22Rv1 (cell line): Measurements from ENCODE around the gene MTMR12.

Experiments used
- CTCF ChIP-seq: fragments of 450-650 bp; IDR thresholded peaks from 2 replicates; pipeline ENCODE4 v1.5.1; 2017; ENCODE audit warnings: mild to moderate bottlenecking
- ZFX ChIP-seq: fragments of 450-650 bp; IDR thresholded peaks from 2 replicates; pipeline ENCODE4 v1.6.1; 2017; ENCODE audit warnings: antibody characterized with exemption, borderline replicate concordance

GRCh38 chr5:32187675-32188074 lies 125.1 kb downstream of the MTMR12 start:
- TF ChIP-seq CTCF = no peak
- TF ChIP-seq ZFX = no peak
